NB4 (cell line): ENCODE data around the gene SMIM38.

Experiments used
- DNase-seq: peaks from one replicate; pipeline ENCODE4 v3.0.0; 2010; ENCODE audit warnings: low read depth
- H3K4me3 ChIP-seq: one replicate; pipeline ENCODE4 v1.5.1; 2011; ENCODE audit warnings: mild to moderate bottlenecking, low read depth, low read length, moderate library complexity
- MYC ChIP-seq: IDR thresholded peaks from 2 replicates; pipeline ENCODE4 v1.6.1; 2011; ENCODE audit warnings: low read depth, low read length
- POLR2A ChIP-seq: IDR thresholded peaks from 2 replicates; pipeline ENCODE4 v1.6.1; 2011; ENCODE audit warnings: mild to moderate bottlenecking; ENCODE audit not compliant: insufficient read length; ENCODE audit errors: extremely low read depth
- TF ChIP-seq, protein P1 (sequence below): IDR thresholded peaks from 2 replicates; pipeline ENCODE4 v1.6.1; 2011; ENCODE audit warnings: low read depth, low read length
- TF ChIP-seq, protein P2 (sequence below): IDR thresholded peaks from one replicate; pipeline ENCODE4 v1.5.1; 2012; ENCODE audit warnings: low read depth, low read length

SMIM38 gene

DNA sequence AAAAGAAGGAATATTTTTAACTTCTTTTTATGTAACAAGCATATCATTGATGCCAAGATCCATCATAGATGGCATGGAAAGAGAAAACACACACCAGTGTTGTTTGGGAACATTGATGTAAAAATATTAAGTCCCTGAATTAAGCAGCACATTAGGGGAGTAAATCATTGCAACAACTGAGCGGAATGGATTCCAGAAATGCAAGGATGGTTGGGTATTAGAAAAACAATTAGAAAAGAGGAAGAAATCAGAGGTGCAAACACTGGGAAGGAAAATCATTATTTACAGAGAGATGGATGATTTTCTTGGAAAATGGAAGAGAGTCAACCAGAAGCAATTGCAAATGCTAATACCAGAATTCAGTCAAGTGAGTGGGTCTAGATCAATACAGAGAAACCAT lies 8.1 kb downstream of the SMIM38 start:
- no peak for DNase-seq
- H3K4me3 ChIP-seq = no peak overlapping the region
- no peak for TF ChIP-seq POLR2A
- TF ChIP-seq MYC = no peak
- TF ChIP-seq, protein P1, sequence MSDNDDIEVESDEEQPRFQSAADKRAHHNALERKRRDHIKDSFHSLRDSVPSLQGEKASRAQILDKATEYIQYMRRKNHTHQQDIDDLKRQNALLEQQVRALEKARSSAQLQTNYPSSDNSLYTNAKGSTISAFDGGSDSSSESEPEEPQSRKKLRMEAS = no peak
- TF ChIP-seq, protein P2, sequence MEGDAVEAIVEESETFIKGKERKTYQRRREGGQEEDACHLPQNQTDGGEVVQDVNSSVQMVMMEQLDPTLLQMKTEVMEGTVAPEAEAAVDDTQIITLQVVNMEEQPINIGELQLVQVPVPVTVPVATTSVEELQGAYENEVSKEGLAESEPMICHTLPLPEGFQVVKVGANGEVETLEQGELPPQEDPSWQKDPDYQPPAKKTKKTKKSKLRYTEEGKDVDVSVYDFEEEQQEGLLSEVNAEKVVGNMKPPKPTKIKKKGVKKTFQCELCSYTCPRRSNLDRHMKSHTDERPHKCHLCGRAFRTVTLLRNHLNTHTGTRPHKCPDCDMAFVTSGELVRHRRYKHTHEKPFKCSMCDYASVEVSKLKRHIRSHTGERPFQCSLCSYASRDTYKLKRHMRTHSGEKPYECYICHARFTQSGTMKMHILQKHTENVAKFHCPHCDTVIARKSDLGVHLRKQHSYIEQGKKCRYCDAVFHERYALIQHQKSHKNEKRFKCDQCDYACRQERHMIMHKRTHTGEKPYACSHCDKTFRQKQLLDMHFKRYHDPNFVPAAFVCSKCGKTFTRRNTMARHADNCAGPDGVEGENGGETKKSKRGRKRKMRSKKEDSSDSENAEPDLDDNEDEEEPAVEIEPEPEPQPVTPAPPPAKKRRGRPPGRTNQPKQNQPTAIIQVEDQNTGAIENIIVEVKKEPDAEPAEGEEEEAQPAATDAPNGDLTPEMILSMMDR = no peak

DNA sequence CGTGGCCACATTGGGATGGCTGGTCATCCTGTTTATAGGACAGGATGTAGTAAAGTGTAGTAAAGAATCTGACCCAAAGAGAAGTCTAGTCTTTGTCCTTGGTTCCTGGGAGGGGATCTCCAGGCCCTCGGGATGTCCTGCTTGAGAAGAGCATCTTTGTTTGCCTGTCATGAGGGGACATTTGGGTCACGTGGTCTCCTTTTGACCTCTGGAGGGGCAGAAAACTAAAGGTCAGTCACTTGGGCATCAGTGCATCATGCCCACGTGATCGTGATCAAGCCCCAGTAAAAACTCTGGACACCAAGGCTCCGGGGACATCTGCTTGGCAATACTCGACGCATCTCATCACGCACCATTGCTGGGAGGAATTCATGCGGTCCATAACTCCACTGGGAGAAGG lies 9.1 kb downstream of the SMIM38 start:
- H3K4me3 ChIP-seq = no peak overlapping the region
- no peak for DNase-seq
- TF ChIP-seq, protein P2 = no peak
- TF ChIP-seq POLR2A (no peak), MYC (no peak)
- TF ChIP-seq, protein P1 = no peak

DNA sequence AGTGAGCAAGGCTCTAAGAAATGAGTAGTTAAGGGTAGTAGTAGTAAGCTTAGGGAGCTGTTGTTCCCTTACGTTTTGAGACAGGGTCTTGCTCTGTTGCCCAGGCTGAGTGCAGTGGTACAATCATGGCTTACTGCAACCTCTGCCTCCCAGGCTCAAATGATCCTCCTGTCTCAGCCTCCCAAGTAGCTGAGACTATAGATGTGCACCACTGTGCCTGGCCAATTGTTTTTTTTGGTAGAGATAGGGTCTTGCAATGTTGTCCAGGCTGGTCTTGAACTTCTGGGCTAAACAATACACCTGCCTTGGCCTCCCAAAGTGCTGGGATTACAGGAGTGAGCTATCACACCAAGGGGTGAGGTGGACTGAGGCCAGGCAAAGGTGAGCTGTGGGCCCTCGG lies 10.0 kb downstream of the SMIM38 start:
- no peak overlapping the region for H3K4me3 ChIP-seq
- TF ChIP-seq, protein P1 = no peak
- TF ChIP-seq POLR2A (no peak), MYC (no peak)
- TF ChIP-seq, protein P2 = no peak
- no peak for DNase-seq

DNA sequence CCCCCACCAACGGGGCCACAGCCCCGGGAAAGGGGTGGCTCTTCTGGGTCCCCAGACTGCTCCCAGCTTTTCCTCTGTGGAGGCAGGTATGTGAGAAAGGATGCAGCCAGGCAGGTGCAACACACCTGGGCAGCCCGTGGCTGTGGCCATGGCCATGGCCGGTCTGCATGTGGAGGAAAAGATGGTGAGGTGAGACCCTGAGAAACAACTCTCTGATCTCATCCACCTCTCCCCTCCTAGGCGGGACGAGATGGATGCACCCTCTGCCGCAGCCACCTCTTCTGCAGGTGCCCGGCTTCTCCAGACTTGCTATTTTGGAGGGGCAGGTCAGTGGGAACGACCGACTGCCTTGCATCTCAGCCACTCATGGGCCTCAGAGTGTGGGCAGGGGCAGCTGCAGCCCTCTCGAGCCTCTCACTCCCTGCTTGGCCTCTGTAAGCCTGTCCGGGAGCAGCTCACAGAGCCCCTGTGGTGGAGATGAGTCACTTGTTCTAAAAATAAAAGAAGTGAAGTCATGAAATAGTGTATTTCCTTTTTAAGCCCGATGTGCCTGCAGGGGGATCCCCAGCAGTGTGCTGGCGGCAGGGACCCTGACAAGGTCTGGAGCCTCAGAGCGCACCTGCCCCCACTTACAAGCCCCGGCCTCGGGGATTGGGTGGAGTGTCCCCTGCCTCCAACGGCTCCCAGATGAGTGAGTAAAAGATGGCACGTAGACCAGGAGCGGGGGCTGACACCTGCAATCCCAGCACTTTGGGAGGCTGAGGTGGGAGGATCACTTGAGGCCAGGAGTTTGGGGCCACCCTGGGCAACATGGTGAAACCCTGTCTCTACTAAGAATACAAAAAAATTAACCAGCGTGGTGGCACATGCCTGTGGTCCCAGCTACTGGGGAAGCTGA lies 10.7 kb downstream of the SMIM38 start:
- no peak overlapping the region for H3K4me3 ChIP-seq
- DNase-seq = peak; percentile 90
- 0 out of 2 replicates have a peak, but pooled peaks have one; percentile 35 for TF ChIP-seq MYC
- TF ChIP-seq, protein P1 = no peak
- no peak for TF ChIP-seq POLR2A
- TF ChIP-seq, protein P2 = peak; percentile 32

DNA sequence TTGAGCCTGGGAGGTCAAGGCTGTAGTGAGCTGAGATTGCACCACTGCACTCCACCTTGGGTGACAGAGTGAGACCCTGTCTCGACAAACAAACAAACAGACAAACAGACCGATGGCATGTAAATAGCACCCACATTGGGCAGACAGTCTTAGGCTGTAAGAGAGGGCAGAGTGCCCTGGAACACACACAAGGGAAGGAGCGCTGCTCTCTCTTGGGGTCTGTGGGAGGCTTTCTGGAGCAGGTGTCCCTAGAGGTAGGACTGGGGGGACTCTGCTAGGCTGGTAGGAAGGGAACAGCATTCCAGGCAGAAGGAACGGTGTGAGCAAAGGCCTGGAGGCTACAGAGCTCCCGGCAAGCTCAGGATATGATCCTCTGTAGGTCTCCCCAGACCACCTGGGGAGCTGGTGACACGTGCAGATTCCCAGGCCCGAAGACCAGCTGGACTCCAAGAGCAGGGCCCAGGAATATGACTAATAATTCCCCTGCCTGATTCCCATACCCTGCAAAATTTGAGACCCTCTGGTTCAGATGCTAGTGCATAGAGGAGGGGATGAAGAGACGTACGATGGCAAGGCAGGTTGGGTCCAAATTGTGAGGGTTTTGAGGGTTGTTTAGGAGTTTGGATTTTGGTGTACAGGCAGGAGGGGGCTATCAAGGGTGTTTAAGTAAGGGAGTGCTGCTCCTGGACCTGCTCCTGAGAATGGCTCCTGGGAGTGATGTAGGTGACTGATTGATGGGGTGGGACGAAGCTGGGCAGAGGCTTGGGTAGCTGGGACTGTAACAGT lies 11.6 kb downstream of the SMIM38 start:
- DNase-seq = no peak
- TF ChIP-seq POLR2A = no peak
- TF ChIP-seq, protein P2 = no peak
- TF ChIP-seq MYC = no peak
- TF ChIP-seq, protein P1 = no peak
- H3K4me3 ChIP-seq = no peak overlapping the region
